Activated CD4-positive, alpha-beta T cell treated with anti-CD3 and anti-CD28 coated beads, Interleukin-2, amount 50 U/mL, for 16 hours (primary cell): Measurements from ENCODE around the gene RPAIN.

ENCODE experiments used
- DNase-seq: peaks from one replicate; pipeline ENCODE4 v3.0.0-alpha.2; 2020

RPAIN gene, protein sequence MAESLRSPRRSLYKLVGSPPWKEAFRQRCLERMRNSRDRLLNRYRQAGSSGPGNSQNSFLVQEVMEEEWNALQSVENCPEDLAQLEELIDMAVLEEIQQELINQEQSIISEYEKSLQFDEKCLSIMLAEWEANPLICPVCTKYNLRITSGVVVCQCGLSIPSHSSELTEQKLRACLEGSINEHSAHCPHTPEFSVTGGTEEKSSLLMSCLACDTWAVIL

DNA sequence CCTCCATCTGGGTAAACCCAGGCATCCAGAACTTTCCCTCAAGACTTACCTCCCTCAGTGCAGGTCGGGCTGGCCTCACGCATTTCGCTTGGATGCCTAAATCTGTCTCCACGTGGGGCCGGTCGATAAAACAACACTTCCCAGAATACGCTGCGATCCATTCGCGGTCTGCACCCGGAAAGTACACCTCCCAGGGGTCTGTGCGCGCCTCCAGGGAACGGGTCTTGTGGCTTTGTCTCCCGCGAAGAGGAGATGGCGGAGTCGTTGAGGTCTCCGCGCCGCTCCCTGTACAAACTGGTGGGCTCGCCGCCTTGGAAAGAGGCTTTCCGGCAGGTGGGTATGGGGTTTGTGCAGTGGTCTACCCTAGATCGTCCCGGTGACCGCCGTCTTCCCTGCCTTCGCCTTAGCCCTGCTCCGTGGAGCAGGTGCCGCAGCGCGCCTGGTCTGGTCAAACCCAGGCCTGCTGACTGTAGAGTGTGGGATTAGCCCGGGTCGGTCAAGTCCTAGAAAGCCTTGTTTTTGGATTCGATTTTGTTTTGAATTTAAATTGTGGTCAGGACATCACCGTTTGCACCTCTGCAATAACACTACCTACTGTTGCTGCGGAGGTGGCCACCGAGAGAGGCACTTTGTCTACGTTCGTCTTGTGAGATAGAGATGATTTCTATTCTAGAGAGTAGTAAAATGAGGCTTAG lies at the start of gene RPAIN:
Gene RPAIN (plus strand): TSS at position 224 of the 695 bp plus-strand sequence. CDS start 29 bp downstream, at position 253.
- DNase-seq, result peak; percentile 90

DNA sequence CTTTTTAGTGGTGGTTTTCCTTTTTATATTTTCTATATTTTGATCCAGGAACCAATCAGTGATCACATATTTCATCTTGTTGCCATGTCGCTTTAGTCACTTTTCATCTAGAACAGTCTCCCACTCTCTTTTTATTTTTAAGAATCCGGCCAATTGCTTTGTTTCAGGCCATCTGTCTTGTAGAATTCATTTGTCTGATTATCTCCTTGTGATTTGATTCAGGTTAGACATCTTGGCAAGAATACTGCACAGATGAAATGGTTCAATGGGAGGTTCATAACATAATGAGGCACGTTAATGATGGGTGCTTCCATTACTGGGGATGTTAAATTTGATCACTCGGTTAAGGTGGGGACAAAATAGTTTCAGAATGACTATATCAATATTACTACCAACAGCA lies 49.6 kb upstream of the RPAIN start:
- no peak for DNase-seq

DNA sequence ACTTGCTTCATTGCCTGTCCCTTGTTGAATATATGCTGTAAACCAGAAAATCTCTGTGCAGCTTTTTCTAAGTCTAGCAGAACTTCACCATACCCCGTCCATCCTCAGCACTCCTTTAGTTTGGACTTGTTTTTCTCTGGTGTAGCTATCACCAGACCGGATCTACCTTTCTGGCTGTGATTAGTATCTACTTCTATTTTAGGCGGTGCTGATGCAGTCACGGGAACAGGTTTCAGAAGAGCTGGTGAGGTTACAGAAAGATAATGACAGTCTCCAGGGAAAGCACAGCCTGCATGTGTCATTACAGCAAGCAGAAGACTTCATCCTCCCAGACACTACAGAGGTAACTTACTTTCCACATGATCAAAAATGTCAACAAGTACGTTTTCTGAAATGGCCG lies 46.9 kb upstream of the RPAIN start:
- no peak for DNase-seq

DNA sequence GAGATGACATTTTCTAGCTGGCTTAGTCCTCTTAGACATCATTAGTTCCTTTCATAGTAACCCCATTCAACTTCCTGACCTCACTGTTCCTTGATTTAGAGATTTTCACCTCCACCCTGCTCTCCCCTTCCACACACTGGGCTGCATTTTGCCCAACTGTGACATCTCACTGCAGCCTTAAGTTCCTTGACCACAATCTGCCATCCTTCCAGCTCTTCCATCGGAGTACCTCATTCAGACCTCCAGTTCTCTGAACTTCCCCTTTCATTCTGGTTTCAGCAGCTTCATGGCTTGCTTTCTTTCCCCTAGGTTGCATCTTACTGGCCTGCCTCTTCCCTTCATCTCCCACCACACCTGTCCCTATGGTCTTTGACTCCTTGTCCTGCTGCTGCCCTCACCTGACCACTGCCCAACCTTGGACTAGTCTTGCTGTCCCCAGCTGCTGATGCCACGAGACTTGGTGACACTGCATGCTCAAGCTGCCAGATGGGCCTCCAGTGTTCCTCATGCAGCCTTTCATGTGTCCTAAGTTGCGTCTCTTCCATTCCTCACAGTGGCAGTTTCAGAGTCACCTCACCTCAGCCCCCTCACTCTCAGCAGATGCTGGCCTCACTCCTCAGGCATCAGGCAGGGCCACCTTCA lies 41.3 kb upstream of the RPAIN start:
- DNase-seq, result no peak

DNA sequence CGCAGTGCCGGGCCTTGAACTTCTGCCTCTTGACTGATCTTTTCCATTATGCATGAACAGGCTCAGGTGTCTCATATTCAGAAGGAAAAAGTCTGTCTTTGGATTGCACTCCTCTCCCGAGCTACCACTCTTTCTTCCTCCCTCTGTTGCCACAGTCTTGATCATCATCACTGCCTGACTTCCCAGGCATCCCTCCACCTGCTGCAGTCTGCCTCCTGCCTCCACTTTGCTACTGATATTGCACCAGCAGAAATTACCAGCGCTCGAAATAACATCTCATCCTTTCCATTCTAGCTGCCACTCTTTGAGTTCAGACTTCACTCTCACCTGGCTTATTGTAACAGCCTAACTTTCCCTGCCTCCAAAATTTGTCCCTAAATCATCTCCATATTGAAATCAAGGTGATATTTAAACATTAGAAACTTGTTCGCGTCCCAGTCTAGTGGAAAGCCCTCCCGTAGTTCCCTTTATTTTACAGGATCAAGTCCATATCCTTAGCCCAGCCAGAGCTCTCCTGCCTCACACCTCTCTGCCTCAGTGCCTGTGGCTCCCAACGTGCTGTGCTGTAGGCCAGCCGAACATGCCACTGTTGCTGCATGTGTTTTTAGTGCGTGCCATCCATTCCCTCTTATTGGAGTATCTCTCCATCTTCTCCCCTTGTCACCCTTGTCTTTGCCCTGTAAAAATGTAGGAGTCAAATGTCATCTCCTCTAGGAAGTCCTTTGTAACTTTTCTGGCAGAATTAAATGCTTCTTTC lies 40.5 kb upstream of the RPAIN start:
- DNase-seq, result no peak

DNA sequence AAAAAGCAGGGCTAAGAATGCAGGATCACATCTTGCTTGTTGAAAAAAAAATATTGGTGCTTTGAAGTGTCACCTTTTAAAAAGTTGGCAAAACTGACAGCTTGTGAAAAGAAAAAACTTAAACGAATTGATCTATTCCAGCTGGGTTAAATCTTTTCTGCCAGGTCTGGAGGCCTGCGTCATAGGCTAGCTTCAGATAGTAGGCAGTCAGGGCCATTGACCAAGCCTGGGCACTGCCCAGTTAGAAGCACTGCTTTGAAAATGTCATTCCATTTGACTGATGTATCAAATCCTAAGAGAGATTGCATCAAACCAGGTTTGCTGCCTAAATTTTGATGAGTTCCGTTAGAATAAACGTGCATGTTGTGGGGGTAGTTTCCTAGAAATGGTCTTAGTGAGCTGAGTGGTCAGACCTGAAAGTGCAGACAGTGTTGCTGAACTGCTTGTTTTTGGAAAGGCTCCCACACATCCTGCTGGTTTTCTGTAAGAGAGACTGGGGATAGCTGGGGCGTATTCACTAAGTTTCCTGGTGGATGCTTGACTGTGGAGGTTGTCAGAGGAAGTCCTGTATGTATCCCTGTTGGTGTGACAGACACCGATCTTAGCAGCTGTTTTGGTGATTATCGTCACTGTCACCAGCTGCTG lies 39.4 kb upstream of the RPAIN start:
- no peak for DNase-seq

DNA sequence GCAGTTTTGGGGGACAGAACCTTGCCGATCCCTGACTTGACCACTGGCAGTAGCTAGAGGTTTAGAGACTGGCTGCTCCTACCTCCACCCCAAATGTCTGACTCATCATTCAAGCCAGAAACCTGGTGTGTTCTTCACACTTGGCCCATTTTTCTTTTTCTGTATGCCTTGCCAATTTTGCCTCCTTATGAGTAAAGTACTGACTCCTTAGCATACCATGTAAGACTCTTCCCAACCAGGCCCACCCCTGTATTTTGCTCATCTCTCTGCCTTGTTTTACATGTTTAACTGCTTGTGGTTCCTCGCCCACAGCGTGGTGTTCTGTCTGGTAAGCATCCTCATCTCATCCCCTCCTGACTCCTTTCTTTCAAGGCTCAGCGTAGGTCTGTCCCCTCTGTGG lies 38.4 kb upstream of the RPAIN start:
- DNase-seq, result no peak

DNA sequence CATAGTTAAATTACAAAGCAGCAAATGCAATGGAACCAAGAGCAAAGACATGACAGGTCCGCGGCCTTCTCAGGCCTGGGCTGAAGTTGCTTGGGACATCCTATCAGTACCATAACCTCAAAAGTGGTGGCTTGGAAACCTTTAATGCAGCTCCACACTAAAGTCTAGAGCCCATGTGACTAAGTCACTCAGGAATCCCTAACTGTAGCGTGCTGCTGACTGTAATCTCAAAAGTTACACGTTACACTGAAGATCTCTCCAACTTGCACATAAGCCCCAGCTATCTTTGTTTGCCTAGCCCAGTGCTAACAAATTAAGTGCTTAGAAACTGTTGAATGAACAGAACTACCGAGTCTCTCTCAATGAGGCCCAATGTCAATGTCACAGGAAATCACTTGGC lies 28.3 kb upstream of the RPAIN start:
- DNase-seq, result no peak

DNA sequence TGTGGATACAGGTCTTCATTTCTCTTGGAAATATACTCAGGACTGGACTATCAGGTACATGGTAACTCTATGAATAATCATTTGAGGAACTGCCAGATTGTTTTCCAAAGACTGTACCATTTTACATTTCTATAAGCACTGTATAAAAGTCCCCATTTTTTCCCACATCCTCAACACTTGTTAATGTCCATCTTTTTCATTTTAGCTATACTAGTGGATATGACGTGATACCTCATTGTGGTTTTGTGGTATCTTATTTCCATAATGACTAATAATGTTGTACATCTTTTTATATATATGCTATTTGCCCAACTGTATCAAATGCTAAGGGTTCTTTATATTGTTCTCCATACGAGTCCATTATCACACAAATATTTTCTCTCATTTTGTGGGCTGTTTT lies 23.4 kb upstream of the RPAIN start:
- DNase-seq, result peak; percentile 23

DNA sequence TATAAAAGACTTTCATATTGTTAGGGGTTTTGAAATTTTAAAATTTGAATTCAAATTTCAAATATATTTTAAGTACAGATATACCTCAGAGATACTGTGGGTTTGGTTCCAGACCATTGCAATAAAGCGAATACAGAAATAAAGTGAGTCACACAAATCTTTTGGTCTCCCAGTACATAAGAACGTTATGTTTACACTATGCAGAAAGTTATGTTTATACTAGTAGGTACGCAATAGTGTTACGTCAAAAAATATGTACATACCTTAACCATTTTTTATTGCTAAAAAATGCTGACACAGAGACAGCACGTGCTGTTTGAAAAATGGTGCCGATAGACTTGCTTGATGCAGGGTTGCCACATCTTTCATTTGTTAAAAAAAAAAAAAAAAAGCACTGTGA lies 20.2 kb upstream of the RPAIN start:
- DNase-seq, result no peak

DNA sequence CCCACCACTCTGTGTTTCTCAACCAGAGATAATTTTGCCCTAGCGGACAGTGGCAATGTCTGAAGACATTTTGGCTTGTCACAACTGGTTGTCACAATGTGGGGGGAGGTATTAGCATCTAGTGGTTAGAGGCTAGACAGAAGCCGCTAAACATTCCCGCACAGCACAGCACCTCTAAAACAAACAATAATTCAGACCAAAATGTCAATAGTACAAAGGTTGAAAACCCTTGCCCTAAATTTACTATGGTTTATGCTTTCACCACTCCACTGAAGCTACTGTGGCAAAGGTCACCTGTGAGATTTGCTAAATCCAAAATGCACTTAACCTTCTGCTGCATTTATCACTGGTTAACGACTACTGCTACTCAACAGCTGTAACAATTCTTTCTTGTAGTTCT lies 14.6 kb upstream of the RPAIN start:
- DNase-seq, result no peak

DNA sequence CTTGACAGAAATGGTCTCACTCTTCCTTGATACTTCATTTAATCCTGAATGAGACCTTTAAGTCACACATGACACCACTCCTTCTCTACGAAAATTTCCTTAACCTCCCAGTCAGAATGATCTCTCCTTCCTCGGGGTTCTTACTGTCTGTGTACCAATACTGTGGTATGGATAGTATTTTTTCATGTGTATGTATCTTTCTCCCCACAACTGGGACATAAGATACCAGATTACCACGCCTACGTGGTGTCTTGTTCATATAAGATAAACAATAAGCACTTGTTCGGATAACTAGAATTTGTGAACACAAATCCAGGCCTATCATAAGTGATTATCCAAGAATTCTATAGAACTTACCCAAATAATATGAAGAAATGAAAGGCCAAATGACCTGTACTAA lies 11.8 kb upstream of the RPAIN start:
- DNase-seq, result no peak

DNA sequence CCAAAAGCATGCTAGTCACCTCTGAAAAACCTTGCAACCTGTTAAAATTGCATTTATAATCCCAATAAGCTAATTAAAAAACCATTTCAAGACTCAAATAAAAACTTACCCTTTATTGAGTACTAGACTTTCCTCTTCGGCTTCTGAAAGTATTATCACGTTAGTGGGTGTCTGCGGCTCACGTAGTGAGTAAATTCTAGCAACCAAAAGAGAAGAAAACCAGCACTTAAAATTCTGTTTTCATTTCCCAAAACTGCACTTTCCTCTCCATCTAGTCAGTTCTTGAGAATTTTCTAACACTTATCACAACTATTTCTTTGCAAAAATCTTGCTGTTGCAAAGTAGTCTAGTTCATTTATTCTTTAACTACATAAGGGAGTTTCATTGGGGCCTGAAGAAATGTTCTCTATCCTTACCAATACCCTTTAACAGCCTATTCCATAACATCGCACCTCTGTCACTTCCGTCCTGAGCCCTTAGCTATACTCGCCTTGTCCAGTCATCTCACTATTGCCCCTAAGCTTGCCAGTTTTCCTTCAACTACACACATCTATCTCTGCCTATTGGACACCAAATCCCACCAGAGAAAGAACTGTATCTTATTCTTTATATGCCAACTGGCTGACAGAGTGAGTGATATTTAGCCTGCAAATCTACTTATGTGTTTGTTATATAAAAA lies 9.2 kb upstream of the RPAIN start:
- DNase-seq, result no peak

DNA sequence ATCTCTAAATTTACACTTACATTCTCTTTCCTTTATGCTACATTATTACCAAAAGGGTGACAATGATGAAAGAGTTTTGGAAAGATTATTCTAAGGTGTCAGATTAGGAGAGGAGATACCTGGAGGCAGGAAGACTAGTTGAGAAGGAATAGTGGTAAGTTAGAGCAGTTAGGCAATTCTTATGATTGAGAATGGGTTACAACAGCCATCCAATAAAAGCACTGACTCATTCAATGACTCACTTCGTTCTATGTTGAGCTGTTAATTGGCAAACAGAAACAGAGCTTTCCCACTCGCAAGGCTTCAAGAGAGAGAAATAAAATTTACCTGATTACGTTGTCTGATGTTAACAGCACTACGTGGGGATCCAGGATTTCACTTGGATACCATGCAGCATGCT lies 6.3 kb upstream of the RPAIN start:
- DNase-seq, result peak; percentile 43

DNA sequence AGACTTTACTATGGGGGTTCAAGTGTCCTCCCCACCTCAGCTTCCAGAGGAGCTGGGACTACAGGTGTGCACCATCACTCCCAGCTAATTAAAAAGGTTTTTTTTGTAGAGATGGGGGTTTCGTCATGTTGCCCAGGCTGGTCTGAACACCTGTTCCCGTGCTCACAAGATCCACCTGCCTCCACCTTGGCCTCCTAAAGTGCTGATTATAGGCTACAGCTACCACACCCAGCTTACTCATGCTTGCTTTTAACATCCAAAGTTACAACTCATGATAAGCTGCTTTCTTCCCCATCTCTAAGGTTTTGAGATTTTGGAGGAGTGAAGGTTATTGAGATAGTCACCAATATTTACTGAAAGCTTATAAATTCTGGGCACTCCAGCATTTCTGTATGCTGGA lies 3.1 kb upstream of the RPAIN start:
- DNase-seq, result no peak

DNA sequence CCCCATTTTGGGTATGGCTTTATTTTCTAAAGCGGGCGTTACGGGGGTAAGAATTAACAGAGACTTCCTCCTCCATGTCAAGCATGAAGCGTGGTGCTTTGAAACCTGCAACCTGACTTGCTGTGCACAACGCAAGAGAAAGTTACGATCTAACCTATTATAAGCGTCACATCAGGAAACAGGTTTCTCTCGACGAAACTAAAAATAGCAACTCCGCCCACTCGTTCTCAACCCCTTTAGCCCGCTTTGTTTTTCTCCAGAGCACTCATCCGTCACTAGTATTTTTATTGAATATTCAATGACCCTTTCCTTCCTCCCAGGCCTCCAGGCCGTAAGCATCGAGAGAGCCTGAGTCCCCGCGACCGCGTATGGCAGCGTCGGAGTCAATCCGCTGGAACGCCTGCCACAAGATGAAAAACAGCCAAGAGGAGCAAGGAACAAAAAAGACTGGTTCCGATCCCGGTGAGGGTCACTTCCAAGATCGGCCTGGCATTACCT lies 1.1 kb upstream of the RPAIN start:
- peak; percentile 82 for DNase-seq

DNA sequence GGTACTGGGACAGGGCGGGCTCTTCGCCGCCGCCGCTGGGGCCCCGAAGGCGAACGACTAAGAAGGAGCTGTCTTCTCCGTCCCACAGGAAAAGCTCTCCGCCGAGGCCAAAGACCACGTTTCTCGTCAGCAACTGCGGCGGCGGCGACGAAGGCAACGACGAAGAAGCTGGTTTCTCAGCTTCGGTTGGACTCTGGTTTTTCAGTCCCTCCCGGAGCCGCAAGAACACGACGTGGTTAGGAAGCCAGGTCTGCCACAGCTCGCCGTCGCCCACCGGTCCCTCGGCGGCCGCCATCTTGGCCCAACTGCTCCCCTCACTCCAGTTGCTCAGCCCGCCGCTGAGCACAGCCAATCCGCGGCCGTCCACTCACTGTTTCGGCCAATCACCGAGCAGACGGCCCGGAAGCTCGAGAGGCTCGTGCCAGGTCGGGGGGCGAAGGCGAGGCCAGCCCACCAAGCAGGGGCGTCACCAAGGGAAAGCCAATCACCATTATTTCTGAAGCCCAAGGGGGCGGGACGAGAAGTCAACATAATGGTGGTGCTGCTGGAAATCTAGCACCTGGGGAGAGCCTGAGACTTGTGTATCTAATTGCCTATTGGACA lies 525 bp upstream of the RPAIN start, which contains the start of gene NUP88:
Gene NUP88 (minus strand): TSS at position 307 of the 603 bp plus-strand sequence. CDS start 12 bp downstream, at position 295.
- peak; percentile 98 for DNase-seq

DNA sequence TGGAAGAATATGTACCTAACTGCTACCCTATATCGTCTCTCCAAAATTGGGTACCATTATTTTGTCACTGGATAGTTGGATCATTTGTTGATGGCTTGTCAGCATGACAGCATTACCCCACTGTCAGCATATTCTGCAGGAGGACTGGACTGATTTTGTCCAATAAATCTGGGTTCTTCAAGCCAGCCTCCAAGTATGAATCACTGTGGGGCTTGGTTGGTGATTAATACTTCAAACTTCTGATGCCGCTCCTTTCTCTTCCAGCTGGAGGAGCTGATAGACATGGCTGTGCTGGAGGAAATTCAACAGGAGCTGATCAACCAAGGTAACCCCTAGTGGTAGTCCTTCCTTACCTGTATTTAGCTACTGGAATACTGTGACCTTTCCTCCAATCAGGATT lies 2.5 kb downstream of the RPAIN start:
- no peak for DNase-seq

DNA sequence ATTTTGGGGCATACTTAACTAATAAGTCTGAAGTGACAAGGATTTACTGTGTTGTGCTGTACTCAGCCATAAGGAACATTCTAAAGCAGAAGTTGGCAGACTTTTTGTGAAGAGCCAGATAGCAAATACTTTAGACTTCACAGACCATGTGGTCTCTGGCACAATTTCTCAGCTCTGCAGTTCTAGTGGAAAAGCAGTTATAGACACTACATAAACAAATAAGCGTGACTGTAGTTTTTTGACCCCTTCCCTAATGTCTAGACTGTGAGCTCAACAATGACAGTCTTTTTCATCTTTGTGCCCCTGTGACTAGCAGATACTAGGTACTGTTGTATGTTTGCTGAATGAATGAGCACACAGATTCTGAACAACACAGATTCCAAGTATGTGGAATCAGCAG lies 4.9 kb downstream of the RPAIN start:
- DNase-seq, result no peak

DNA sequence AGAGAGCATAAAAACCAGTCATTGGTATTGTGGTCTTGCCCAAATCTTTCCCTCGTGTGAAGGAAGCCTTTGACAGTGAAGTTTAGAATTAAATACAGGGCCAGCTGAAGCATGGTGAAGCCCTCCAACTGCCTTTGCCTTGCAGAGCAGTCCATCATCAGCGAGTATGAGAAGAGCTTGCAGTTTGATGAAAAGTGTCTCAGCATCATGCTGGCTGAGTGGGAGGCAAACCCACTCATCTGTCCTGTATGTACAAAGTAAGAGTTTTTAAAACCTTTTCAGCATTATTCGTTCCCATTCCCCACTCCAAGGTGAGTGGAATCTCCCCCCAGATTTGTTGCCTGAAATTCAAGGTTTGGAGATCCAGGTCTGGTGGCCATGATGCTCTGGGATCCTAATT lies 5.8 kb downstream of the RPAIN start:
- DNase-seq, result no peak

DNA sequence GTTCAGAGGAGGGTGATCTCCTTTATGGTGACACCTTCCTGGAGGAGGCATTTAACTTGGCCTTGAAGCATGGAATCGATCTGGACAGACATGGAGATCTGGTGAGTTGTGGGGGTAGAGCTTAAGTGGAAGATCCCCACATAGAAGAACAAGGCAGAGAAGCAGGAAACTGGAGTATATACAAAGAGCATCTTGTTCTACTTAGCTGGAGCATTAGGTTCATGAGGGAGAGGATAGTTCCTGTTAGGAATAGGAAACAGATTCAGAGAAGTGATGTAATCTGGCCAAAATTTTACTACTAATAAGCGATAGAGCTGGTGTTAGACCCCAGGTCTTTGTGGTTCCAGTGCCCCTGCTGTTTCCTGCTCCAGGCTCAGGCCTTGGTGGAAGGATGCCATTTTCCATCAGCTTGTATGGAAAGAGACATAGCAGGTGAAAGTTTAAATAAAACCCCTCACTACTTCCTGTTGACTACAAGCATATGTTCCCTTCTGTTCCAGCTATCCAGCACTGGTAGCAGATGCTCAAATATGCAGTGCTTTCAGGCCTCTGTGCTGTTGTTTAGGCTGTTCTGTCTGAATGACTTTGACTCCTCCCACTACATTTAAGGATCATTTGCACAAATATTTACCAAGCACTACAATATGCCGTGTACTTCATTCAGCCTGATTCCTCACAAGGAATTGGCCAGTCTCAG lies 9.4 kb downstream of the RPAIN start:
- DNase-seq, result no peak
